ENCODE results near the gene RFLNA.

The RFLNA gene, protein sequence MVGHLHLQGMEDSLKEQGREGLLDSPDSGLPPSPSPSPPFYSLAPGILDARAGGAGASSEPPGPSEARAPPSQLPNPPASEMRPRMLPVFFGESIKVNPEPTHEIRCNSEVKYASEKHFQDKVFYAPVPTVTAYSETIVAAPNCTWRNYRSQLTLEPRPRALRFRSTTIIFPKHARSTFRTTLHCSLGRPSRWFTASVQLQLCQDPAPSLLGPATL

DNA sequence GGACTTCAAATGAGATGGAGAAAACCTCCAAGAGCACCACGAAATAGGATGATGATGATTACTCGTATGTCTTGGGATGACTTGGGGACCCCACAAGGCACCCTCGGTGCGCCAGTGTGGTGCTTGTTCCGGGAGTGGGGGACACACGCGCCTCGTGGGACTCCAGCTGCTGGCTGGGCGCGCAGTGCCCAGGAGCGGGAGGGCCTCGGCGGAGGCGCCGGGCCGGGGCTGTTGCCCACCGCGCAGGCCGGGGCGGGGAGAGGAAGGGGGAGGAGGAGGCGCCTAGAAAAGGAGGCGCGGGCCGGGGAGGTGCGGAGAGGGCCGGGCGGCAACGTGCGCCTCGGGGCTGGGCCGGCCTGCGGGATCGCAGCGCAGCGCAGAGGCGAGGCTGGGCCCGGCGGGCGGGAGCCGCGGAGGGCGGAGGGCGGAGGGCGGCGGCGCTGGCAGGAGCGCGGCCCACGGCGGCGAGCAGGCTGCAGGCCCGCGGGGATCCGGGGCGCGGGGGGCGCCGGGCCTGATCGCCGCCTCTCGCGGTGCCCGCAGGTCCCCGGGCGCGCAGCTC is at the start of gene RFLNA:
TSS of gene RFLNA (plus strand) at position 314 of the 562 bp plus-strand sequence. CDS start 337 bp downstream, outside the sequence.
- peak within 1 kb of the TSS; percentile 37; the same call in 1 of the 2 replicates for H3K9ac ChIP-seq (ENCODE audit: low read depth, low read length)
- H3K4me1 ChIP-seq (ENCODE audit: insufficient read depth, low read length): peaks cover 7% of the 10 kb centered on the region; the same call in 1 of the 2 replicates
- H3K36me3 ChIP-seq (ENCODE audit: insufficient read depth, low read length): no peaks in the 10 kb centered on the region
- no peaks in the 10 kb centered on the region for H3K9me3 ChIP-seq (ENCODE audit: control insufficient read depth, insufficient read depth, low read length)

- Histone ChIP-seq H3K9ac (ENCODE audit: low read depth, low read length) (no peak overlapping the region), H3K4me1 (ENCODE audit: insufficient read depth, low read length) (peaks cover 6% of the 10 kb centered on the region; the same call in 1 of the 2 replicates), H3K36me3 (ENCODE audit: insufficient read depth, low read length) (no peaks in the 10 kb centered on the region), H3K9me3 (ENCODE audit: control insufficient read depth, insufficient read depth, low read length) (no peaks in the 10 kb centered on the region)
These were observed 47.6 kb upstream of the RFLNA start for GRCh38 chr12:124247331-124247730.

DNA sequence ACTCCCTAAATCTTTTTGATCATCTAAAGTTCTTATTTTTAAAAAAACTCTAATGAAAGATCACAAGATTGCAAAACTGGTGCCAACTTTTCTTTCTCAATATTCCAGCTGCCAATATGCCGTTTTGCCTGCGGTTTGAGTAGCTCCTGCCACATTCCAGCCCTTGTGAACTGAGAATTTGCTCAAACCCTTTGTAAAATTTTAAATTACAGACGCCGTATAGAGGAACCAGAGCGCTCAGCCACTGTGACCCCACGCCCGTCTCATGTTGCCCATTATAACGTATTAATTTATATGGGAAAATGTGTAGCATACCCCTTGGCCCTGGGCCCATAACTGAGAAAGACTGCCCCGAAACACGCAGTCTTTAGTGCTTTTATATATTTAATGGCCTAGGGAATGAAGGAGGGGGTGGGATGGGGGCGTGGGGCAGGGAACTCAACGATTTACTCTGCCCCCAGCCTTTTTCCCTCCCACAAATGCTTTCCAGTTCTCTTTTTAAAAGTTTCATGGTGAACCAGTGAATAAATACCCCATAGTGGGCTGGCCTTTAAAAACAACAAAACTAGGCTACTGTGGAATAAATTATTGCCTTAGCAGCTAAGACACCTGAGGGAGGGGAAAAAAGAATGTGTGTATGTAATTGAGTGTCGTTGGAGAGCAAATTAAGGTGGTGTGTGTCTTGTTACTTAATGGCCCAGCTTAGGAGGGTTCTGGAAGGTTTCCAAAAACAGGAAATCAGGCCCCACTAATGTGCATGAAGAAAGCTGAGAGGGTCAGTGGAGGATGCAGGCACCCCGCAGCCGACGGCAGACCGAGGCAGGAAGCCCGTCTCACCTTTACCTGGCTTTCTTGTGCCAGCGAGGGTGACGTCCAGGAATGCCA is 45.7 kb upstream of the RFLNA start:
- Histone ChIP-seq H3K9me3 (ENCODE audit: control insufficient read depth, insufficient read depth, low read length) (no peaks in the 10 kb centered on the region), H3K9ac (ENCODE audit: low read depth, low read length) (no peak overlapping the region), H3K36me3 (ENCODE audit: insufficient read depth, low read length) (no peaks in the 10 kb centered on the region), H3K4me1 (ENCODE audit: insufficient read depth, low read length) (peaks cover 6% of the 10 kb centered on the region; the same call in 1 of the 2 replicates)

DNA sequence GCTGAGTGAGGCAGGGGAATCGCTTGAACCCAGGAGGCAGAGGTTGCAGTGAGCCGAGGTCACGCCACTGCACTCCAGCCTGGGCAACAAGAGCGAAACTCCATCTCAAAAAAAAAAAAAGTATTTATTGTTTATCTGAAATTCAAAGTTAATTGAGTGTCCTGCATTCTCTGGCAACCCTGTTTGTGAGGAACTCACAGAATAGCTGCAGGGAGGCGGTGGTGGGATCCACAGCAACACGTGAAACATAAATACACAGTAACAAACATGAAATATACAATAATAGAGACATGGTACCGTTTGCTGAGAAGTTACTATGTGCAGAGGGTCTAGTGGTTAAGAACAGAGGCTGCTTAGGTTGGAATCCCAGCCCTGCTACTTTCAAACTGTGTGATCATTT is 43.7 kb upstream of the RFLNA start:
- H3K4me1 ChIP-seq (ENCODE audit: insufficient read depth, low read length): peaks cover 6% of the 10 kb centered on the region; the same call in 1 of the 2 replicates
- H3K9me3 ChIP-seq (ENCODE audit: control insufficient read depth, insufficient read depth, low read length): no peaks in the 10 kb centered on the region
- no peak overlapping the region for H3K9ac ChIP-seq (ENCODE audit: low read depth, low read length)
- no peaks in the 10 kb centered on the region for H3K36me3 ChIP-seq (ENCODE audit: insufficient read depth, low read length)

DNA sequence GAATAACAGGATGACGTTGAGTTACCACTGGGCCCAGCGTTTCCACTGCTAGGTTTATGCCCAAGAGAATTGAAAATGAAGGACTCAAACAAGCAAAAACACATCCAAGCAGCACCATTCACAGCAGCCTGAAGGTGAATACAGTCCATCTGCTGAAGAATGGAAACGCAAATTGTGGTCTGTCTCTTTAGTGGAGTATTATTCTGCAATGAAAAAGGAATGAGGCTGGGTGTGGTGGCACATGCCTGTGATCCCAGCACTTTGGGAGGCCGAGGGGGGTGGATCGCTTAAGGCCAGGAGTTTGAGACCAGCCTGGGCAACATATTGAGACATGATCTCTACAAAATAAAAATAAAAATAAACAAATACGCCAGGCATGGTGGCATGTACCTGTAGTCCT is 41.9 kb upstream of the RFLNA start:
- no peaks in the 10 kb centered on the region for H3K36me3 ChIP-seq (ENCODE audit: insufficient read depth, low read length)
- peaks cover 6% of the 10 kb centered on the region; the same call in 1 of the 2 replicates for H3K4me1 ChIP-seq (ENCODE audit: insufficient read depth, low read length)
- H3K9ac ChIP-seq (ENCODE audit: low read depth, low read length): no peak overlapping the region
- H3K9me3 ChIP-seq (ENCODE audit: control insufficient read depth, insufficient read depth, low read length): no peaks in the 10 kb centered on the region

DNA sequence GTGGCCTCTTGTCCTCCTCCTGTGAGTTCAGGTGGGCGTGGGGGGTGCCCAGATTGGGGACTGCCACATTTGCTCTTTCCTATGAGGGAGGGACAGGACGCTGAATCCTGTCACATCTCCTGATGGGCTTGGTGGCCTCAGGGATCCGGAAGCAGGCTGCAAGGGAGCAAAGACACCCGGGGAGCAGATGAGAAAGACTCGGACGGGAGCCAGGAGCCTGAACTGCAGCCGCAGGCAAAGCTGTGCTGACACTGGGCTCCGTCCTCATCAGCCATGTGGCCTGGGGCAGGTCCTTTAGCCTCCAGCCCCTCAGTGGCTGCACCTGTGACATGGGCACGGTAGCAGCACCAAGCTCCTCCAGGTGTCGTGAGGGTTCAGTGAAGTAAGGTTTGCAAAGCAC is 40.8 kb upstream of the RFLNA start:
- Histone ChIP-seq H3K4me1 (ENCODE audit: insufficient read depth, low read length) (peaks cover 6% of the 10 kb centered on the region; the same call in 1 of the 2 replicates), H3K36me3 (ENCODE audit: insufficient read depth, low read length) (no peaks in the 10 kb centered on the region), H3K9ac (ENCODE audit: low read depth, low read length) (no peak overlapping the region), H3K9me3 (ENCODE audit: control insufficient read depth, insufficient read depth, low read length) (no peaks in the 10 kb centered on the region)

DNA sequence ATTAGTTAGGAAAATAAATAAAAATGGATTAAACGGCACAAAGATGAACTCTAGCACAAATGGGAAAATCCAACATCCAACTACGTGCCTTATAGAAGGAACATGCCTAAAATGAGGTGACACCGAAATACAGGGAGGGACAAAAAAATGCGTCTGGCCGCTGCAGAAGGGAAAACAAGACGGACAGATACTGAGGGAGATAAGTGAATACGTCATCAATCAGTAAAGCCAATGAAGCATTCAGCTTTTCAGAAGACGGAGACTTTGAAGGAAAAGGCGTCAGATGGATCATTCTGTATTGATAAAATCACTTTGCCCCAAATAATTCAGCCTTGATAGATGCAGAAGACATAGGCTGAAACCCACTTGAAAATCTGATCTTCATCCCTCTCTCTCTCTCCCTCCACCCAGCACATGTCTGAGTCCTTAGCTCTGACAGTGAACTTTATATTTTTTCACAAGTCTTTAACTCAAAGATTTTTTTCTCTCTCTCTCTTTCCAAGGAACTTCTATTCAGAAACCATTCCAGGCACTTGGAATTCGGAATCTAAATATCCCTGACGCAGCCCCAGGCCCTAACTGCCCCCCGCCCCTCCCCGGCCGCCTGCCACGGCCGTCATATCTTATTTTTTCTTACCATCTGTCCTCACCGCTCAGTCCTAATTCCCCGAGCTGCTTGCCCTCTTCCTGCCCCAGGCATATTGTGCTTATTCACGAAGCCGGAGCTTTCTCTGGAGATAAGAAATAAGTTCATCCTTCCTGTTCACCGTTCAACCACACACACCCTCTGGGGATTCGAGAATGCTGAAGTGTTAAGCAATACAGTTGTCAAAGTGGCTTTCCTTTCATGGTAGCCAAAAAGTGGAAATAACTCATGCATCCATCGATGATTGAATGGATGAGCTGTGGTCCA is 35.5 kb upstream of the RFLNA start:
- H3K36me3 ChIP-seq (ENCODE audit: insufficient read depth, low read length): no peaks in the 10 kb centered on the region
- no peaks in the 10 kb centered on the region for H3K9me3 ChIP-seq (ENCODE audit: control insufficient read depth, insufficient read depth, low read length)
- no peak overlapping the region for H3K9ac ChIP-seq (ENCODE audit: low read depth, low read length)
- H3K4me1 ChIP-seq (ENCODE audit: insufficient read depth, low read length): no peaks in the 10 kb centered on the region

DNA sequence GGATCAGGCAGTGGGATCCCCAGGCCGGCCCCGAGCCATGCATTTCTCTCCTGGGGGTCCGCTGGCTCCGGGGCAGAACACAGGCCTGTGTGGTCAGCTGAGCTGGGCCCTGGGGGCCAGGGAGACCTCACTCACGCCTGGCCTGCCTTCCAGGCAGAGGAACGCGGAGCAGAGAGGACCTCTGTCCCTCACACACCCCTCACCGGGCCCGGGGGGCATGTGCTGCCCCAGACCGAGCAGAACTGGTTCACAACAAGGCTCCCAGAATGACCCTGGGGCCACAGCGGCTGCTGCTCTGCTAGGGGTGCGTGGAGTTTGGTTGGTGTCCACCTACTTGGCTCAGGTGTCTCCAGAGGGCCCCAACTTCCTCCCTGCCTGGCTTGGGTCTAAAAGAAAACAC is 33.0 kb upstream of the RFLNA start:
- H3K36me3 ChIP-seq (ENCODE audit: insufficient read depth, low read length): no peaks in the 10 kb centered on the region
- H3K4me1 ChIP-seq (ENCODE audit: insufficient read depth, low read length): no peaks in the 10 kb centered on the region
- no peak overlapping the region for H3K9ac ChIP-seq (ENCODE audit: low read depth, low read length)
- H3K9me3 ChIP-seq (ENCODE audit: control insufficient read depth, insufficient read depth, low read length): no peaks in the 10 kb centered on the region

- H3K9ac ChIP-seq (ENCODE audit: low read depth, low read length): no peak overlapping the region
- H3K36me3 ChIP-seq (ENCODE audit: insufficient read depth, low read length): no peaks in the 10 kb centered on the region
- no peaks in the 10 kb centered on the region for H3K4me1 ChIP-seq (ENCODE audit: insufficient read depth, low read length)
- no peaks in the 10 kb centered on the region for H3K9me3 ChIP-seq (ENCODE audit: control insufficient read depth, insufficient read depth, low read length)
These were observed 30.7 kb upstream of the RFLNA start for GRCh38 chr12:124264089-124264795.

- Histone ChIP-seq H3K36me3 (ENCODE audit: insufficient read depth, low read length) (no peaks in the 10 kb centered on the region), H3K4me1 (ENCODE audit: insufficient read depth, low read length) (no peaks in the 10 kb centered on the region), H3K9me3 (ENCODE audit: control insufficient read depth, insufficient read depth, low read length) (no peaks in the 10 kb centered on the region), H3K9ac (ENCODE audit: low read depth, low read length) (no peak overlapping the region)
These were observed 30.0 kb upstream of the RFLNA start for GRCh38 chr12:124264879-124265278.

- no peak overlapping the region for H3K9ac ChIP-seq (ENCODE audit: low read depth, low read length)
- H3K36me3 ChIP-seq (ENCODE audit: insufficient read depth, low read length): no peaks in the 10 kb centered on the region
- H3K9me3 ChIP-seq (ENCODE audit: control insufficient read depth, insufficient read depth, low read length): no peaks in the 10 kb centered on the region
- H3K4me1 ChIP-seq (ENCODE audit: insufficient read depth, low read length): no peaks in the 10 kb centered on the region
These were observed 27.6 kb upstream of the RFLNA start for GRCh38 chr12:124267205-124267778.

DNA sequence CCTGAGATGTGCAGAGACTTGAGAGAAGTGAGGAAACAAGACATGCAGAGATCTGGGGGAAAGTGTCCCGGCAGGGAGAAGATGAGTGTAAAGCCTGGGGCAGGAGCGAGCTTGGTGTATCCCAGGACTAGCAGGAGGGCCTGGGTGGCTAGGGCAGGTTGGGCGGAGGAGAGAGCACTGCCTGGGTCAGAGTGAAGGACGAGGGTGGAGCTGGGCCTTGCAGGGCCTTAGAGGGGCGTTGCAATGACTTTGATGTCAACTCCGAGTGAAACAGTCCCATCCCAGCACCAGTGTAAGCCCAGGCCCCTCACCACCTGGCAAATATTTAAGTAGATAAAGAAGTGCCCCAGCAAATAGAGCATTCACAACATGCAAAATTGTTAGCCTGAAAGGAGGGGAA is 24.2 kb upstream of the RFLNA start:
- 0 out of 2 replicates have a peak, but pooled peaks cover 4% of the 10 kb centered on the region for H3K9me3 ChIP-seq (ENCODE audit: control insufficient read depth, insufficient read depth, low read length)
- H3K36me3 ChIP-seq (ENCODE audit: insufficient read depth, low read length): no peaks in the 10 kb centered on the region
- H3K9ac ChIP-seq (ENCODE audit: low read depth, low read length): no peak overlapping the region
- no peaks in the 10 kb centered on the region for H3K4me1 ChIP-seq (ENCODE audit: insufficient read depth, low read length)

DNA sequence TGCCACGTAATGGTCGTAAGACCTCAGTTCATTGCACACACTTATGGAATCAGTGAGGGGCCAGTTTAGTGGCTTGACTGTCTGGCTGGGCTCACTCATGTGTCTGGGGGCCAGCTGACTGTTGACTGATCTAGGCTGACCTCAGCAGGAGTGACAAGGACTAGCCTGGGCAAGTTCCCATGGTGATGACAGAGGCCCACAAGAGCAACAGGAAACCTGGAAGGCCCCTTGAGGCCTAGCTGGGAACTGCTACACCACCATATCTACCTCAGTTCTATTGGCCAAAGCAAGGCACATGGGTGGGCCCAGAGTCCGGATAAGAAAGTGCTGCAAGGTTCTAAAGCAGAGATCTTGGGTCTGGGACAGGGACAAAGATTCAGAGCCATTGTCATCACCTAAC is 21.3 kb upstream of the RFLNA start:
- Histone ChIP-seq H3K4me1 (ENCODE audit: insufficient read depth, low read length) (peaks cover 5% of the 10 kb centered on the region; the same call in 1 of the 2 replicates), H3K9me3 (ENCODE audit: control insufficient read depth, insufficient read depth, low read length) (0 out of 2 replicates have a peak, but pooled peaks cover 4% of the 10 kb centered on the region), H3K9ac (ENCODE audit: low read depth, low read length) (no peak overlapping the region), H3K36me3 (ENCODE audit: insufficient read depth, low read length) (no peaks in the 10 kb centered on the region)
